ENCODE measurements around the gene BCR.
A peak's percentile ranks its signal among the peaks of the same experiment; 100 is the strongest.

The BCR gene

DNA sequence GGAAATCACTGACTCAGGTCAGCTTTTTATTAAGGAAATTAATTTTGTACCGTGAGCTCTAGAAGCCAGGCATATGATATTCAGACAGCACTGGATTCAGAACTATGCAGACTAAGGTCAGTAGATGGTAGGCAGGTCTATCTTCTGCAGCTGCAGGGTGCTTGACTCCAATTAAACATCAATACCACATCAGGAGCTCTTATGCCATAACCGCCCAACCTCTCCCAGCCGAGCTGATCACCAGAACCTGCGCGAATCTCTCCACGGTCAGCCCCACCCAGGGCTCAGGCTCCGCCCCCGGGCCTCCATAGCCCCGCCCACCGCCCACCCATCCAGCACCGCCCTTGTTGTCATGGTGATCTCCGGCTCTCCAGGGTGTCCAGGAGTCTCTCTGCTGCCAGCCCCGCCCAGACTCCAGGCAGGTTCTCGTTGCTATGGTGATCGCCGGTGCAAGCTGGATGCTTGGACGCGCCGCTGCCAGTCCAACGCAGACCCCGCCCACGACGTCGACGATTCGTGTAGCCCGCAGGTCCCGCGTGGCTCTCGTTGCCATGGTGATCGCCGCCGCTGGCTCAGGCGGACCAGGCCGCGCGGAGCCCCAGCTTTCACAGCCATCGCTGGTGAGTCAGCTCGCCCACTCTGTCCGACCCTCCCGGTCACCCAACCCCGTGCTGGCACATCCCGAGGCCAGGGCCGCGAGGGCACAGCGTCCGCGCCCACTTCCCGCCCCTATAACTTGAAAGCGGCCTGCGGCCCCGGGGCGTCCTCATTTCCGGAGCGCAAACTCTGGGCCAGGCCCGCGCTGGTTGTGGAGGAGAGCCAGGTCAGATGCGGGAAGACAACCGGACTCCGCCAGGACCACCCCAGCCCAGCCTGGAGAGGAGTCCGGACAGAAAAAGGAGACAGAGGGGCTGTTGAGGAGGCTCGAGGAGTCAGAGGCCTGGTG lies 35.1 kb upstream of the BCR start, which contains the start of gene RAB36:
RAB36 (plus strand) TSS at position 546 of the 946 bp plus-strand sequence. CDS start 1,140 bp downstream, outside the sequence.
- TF ChIP-seq ZNF274 (IDR thresholded peaks at IDR 0.05; ENCODE audit: low read depth, low read length): no peak
- H3K4me3 ChIP-seq (ENCODE audit: low read length): 0 out of 2 replicates have a peak within 1 kb of the TSS, but pooled peaks have one; percentile 3

DNA sequence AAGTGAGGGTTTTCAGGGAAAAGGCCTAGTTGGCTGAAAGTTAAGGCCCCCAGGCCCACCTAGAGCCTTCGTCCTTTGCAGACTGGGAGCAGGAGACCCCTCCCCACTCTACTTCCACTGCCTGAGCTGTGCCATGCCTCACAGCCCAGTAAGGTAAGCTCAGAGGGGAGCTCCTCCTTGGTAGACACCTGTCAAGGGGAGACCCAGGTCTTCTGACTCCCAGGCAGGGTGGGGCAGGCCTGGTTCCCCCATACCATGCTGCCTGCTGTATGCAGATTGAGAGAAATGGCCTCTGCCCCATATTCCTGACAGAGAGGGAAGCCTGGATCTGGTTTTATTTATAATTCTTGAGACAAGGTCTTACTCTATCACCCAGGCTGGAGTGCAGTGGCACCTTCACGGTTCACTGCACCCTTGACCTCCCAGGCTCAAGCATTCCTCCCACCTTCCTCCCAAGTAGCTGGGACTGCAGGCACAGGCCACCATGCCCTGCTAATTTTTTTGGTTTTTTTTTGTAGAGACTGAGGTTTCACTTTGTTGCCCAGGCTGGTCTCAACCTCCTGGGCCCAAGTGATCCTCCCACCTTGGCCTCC lies 34.3 kb upstream of the BCR start:
- no peak for TF ChIP-seq ZNF274 (IDR thresholded peaks at IDR 0.05; ENCODE audit: low read depth, low read length)
- no peak overlapping the region for H3K4me3 ChIP-seq (ENCODE audit: low read length)

DNA sequence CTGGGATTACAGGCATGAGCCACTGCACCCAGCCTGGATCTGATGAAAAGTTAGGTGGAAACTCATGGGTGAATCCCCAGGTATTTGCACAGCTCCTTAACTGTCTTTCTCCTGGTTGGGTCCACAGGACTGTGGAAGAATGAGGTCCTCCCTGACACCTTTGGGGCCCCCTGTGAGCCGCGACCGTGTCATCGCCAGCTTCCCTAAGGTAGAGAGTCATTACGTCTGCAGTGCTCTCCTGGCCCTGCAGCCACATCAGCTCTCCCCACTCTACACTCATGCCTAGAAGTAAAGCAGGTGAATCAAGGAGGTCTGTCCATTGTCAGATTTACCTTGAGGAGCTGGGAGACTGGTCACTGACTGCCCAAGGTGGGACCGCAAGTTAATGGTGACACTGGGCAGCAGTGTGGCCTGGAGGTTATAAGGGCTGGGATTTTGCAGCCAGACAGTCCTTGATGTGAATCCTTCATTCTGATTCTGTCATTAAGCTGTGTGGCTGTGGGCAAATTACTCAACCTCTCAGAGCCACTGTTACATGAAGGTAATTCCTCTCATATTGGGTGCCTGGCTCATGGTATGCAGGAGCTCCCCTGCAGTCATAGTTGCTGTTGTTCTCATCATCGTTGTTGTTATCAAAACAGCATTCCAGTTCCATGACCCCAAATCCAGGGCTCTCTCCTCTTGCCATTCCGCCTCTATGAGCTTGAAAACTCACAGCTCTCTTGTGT lies 33.7 kb upstream of the BCR start:
- no peak for TF ChIP-seq ZNF274 (IDR thresholded peaks at IDR 0.05; ENCODE audit: low read depth, low read length)
- H3K4me3 ChIP-seq (ENCODE audit: low read length): no peak overlapping the region

DNA sequence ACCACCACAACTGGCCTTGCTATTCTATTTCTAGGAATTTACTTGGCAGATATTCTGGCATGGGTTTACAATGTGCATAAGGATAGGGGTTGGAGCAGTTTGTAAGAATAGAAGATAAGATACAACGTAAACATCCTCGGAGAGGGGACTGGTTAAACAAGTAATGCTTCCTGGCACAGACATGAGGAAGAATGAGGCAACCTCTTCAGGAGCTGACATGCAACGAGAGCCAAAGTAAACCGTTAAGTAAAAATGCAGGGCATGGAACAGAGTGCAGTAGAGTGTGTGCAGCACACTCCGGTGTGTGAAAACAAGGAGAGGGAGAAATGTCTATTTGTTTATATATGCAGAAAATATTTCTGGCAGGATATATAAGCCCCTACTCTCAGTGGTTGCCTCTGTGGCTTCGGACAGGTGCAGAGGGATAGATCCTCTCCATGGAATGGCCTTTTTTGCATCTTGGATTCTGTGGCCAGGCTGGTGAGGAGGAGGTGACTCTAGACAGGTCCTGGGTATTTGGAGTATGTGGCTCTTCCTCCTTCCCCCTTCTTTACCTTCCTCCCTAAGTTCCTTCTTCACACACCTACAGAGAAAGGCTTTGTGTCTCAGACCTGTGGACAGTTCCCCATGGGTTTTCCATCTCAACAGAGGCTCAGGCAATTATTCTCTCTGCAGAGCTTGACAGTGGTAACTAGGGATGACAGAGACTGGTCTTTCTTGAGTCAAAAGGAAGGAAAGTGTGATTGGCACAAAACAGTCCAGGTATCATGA lies 32.5 kb upstream of the BCR start:
- H3K4me3 ChIP-seq (ENCODE audit: low read length): no peak overlapping the region
- no peak for TF ChIP-seq ZNF274 (IDR thresholded peaks at IDR 0.05; ENCODE audit: low read depth, low read length)

DNA sequence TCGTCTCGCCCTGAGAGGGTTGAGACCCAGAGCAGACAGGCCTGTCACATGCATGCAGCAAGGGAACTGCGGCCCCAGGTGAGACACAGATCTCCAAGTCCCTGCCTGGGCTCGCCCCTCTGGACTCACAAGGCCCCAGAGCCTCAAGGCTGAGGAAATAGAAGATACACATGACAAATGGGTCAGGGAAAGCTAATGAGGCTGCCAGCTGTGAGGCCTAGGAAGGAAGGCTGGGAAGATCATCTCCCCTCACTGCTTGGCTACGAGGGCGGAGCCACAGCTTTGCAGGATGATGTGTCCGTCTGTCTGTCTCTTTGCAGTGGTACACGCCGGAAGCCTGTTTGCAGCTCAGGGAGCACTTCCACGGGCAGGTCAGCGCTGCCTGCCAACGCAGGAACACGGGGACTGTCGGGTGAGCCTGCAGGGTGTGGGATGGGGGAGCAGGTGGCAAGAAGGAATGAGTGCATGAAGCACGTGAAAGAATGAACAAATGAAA lies 30.5 kb upstream of the BCR start:
- H3K4me3 ChIP-seq (ENCODE audit: low read length): no peak overlapping the region
- no peak for TF ChIP-seq ZNF274 (IDR thresholded peaks at IDR 0.05; ENCODE audit: low read depth, low read length)

DNA sequence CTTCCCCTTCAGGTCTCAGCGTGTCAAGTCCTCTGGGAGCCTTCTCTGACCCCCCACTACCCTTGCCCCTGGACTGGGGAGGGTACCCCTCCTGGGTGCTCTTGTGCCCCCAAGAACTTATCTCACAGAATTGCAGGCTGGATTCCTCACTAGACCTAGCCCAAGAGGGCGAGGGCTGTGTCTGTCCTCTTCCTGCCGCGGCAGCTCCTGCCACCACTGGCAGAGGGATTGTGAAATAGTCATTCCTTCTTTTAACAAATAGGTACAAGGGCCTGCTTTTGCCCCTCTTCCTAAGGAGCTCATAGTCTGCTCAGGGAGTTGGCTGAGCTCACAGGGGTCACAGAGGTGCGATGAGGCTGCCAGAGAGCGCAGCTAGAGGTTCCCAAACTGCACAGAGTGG lies 29.5 kb upstream of the BCR start:
- H3K4me3 ChIP-seq (ENCODE audit: low read length): no peak overlapping the region
- no peak for TF ChIP-seq ZNF274 (IDR thresholded peaks at IDR 0.05; ENCODE audit: low read depth, low read length)

DNA sequence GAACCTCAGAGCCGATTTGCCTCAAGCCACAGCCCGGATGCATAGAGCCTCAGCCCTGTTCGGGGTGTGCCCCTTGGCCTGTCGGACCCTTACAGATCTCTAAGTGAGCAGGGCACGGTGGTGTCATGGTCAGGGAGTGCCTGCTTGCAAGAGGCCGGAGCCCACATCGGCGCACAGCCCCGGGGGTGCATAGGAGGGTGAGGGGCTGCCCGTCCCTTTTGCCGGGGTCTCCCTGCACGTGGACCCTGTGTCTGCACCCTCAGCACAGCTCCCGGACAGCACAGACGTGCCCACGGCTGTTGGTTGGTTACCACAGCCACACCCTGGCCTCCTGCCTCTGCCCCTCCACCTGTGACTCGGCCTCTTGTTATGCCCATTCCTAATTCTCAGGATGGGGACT lies 28.5 kb upstream of the BCR start:
- no peak for TF ChIP-seq ZNF274 (IDR thresholded peaks at IDR 0.05; ENCODE audit: low read depth, low read length)
- no peak overlapping the region for H3K4me3 ChIP-seq (ENCODE audit: low read length)

DNA sequence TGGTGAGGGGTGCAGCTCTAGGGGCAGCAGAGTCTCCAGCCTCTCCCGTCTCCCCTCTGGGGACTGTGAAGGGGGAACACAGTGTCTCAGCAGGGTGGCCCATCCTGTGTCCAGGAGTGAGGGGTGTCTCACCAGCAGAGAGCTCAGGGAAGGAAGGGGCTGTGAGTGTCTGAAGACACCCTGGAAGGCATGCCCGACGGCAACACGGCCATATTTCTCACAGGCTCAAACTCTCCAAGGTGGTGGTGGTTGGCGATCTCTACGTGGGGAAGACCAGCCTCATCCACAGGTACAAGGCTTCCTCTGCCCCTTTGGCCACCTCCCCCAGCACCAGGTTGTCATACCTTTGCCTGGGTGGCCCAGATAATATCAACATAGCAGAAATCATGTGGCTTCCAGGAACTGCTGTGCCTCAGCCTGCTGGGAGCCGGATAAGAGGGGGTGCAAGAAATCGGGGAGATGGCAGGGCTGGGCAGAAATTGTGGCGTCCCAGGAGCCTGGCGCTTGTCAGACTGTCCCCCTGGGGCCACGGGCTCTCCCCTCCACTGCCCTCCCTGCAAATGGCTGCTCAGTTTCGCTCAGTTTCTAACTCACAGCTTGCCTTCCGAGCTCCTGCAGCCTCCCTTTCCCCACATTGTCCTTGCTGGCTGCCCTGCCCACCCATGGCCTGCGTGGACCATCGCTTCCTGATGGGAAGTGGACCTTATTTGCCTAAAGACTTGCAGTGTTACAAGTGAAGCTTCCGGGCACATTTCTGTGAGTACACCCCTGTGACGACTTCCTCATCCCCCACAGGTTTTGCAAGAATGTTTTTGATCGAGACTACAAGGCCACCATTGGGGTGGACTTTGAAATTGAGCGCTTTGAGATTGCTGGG lies 27.8 kb upstream of the BCR start:
- no peak for TF ChIP-seq ZNF274 (IDR thresholded peaks at IDR 0.05; ENCODE audit: low read depth, low read length)
- H3K4me3 ChIP-seq (ENCODE audit: low read length): no peak overlapping the region

DNA sequence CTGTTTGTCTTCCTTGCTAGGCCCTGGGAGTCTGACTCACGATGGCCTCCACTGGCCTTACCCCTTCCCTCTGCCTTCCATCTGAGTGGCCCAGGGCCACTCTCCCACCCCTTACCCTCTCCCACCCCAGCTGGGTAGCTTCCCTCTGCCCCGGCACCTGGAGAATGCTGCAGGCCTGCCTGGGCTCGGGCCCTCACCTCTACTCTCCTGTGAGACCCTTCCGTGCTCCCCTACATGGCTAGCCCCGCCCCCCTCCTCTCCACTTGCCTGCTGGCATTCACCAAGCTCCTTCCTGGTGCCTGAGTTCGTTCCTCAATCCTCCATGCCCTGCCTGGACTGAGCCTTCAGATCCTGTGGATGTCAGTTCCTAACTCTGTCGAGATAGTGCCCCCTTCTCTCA lies 26.3 kb upstream of the BCR start:
- H3K4me3 ChIP-seq (ENCODE audit: low read length): no peak overlapping the region
- TF ChIP-seq ZNF274 (IDR thresholded peaks at IDR 0.05; ENCODE audit: low read depth, low read length): no peak

DNA sequence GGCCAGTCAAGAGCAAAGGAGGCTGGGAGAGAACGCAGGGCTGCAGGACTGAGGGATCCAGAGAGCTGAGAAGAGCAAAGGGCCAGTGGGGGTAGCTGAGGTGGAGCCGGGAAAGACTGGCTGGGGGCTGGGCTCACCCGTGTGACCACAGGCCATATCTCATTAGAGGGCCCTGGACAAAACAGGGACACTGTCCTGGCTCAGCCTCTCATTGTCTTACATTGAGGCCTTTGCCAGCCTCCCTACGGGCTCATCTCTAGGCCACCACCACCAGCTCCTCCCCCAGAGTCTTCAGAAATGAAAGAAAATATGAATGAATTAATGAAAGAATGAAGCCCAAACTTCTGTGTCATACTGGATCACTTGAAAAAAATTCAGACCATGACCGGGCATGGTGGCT lies 25.8 kb upstream of the BCR start:
- TF ChIP-seq ZNF274 (IDR thresholded peaks at IDR 0.05; ENCODE audit: low read depth, low read length): no peak
- no peak overlapping the region for H3K4me3 ChIP-seq (ENCODE audit: low read length)

DNA sequence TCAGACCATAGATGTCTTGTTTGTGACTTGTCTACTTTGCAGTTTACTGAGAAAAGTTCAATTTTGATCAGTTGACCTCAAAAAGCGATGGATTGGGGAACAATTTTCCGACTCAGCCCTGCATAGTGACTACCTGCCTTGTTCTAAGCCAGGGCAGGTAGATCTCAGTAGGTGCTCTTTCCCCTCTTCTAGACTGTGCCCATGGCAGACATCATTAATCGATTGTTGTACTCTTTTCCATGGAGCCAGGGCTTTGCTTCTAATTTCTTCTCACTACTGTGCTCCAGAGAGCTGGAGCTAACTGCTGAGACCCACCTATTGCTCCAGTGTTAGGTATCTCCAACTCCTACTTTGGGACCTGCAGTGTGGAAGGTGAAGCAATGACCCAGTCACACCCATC lies 25.2 kb upstream of the BCR start:
- no peak for TF ChIP-seq ZNF274 (IDR thresholded peaks at IDR 0.05; ENCODE audit: low read depth, low read length)
- H3K4me3 ChIP-seq (ENCODE audit: low read length): no peak overlapping the region

DNA sequence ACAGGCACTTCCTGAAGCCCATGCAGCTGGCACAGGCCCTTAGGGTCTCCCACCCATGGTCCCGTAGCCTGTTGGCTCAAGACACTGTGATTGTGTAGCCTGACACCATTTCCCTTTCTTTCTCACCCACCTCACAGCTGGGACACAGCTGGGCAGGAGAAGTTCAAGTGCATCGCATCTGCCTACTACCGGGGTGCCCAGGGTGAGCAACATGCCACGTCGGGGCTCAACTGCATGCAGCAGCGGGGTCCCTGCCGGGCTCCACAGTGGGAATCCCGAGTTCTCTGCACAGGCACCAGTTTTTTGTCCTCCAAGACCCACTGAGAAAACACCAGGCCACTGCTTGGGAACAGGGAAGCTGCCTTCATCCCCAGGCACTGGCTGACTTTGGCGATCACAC lies 24.5 kb upstream of the BCR start:
- H3K4me3 ChIP-seq (ENCODE audit: low read length): no peak overlapping the region
- TF ChIP-seq ZNF274 (IDR thresholded peaks at IDR 0.05; ENCODE audit: low read depth, low read length): no peak

DNA sequence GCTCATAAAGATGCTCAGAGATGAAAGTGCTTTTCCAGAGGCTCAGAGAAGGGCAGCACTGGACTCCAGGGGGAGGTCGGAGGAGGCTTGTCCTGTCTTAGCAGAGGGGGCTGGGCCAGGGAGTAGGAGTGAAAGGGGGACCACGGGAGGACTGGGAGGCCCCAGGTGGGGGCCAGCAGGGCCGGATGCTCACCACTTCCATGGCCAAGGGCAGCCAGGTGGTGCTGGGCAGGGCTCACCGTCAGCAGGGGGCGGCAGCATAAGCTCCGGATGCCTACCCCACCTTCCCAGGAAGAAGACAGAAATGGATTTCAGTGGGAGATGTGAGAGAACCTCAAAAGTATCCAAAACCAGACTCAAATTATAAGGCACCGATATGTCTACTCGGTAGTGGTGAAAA lies 24.0 kb upstream of the BCR start:
- H3K4me3 ChIP-seq (ENCODE audit: low read length): no peak overlapping the region
- TF ChIP-seq ZNF274 (IDR thresholded peaks at IDR 0.05; ENCODE audit: low read depth, low read length): no peak
